CD14-positive monocyte (primary cell): ENCODE results near the gene TMEM115. TPM values are rescaled to one million over a fixed set of nuclear protein-coding genes. Genes with fewer than 3 reads are reported as not detected.
A peak's percentile ranks its signal among the peaks of the same experiment; 100 is the strongest.

Experiments used
- DNase-seq, 3 donors: peaks; one replicate each; pipeline ENCODE4 v3.0.0-alpha.2; 2011 to 2022
- H2AFZ ChIP-seq: 2 replicates; pipeline ENCODE4 v1.6.0; 2012; ENCODE audit warnings: mild to moderate bottlenecking, low read depth, low read length, inconsistent platforms; ENCODE audit not compliant: insufficient read depth, poor library complexity, severe bottlenecking
- H3K27ac ChIP-seq, 2 donors: 1 replicate in 1 of 2; 2 replicates in 1 of 2; pipeline ENCODE4 v1.5.1; 2012 to 2013; ENCODE audit warnings: low read length in 2 of 2, control low read depth in 1 of 2, inconsistent platforms in 1 of 2, low read depth in 1 of 2, mild to moderate bottlenecking in 1 of 2
- H3K27me3 ChIP-seq, 2 donors: one replicate each; pipeline versions ENCODE4 v1.6.0 to v1.6.1; 2011 to 2013; ENCODE audit warnings: low read length in 2 of 2; ENCODE audit not compliant: control insufficient read depth in 2 of 2, insufficient read depth in 2 of 2
- H3K36me3 ChIP-seq, 2 donors: replicated peaks in 1 of 2; 1 replicate in 1 of 2; 2 replicates in 1 of 2; pipeline versions ENCODE4 v1.5.1 to v1.6.1; 2012 to 2013; ENCODE audit warnings: low read length in 2 of 2, control low read depth in 1 of 2, inconsistent platforms in 1 of 2, mild to moderate bottlenecking in 1 of 2; ENCODE audit not compliant: insufficient read depth in 2 of 2, control insufficient read depth in 1 of 2
- H3K4me1 ChIP-seq, 2 donors: 1 replicate in 1 of 2; 2 replicates in 1 of 2; pipeline versions ENCODE4 v1.5.1 to v1.6.1; 2012 to 2013; ENCODE audit warnings: low read length in 2 of 2, control low read depth in 1 of 2, inconsistent platforms in 1 of 2, mild to moderate bottlenecking in 1 of 2, moderate library complexity in 1 of 2; ENCODE audit not compliant: insufficient read depth in 2 of 2, control insufficient read depth in 1 of 2
- H3K4me2 ChIP-seq: replicated peaks from 2 replicates; pipeline ENCODE3; 2012; ENCODE audit warnings: low read length, moderate library complexity, mild to moderate bottlenecking; ENCODE audit not compliant: poor library complexity, severe bottlenecking; ENCODE audit errors: extremely low read depth
- H3K4me3 ChIP-seq, 3 experiments: fragments of 200-600 bp in 1 of 3; sonication (generic) in 1 of 3; replicated peaks in 1 of 3; 1 replicate in 2 of 3; 2 replicates in 1 of 3; pipeline ENCODE4 v1.5.1; 2011 to 2013; ENCODE audit warnings: low read length in 3 of 3, mild to moderate bottlenecking in 3 of 3, control low read depth in 2 of 3, low read depth in 2 of 3, inconsistent platforms in 1 of 3, moderate library complexity in 1 of 3
- H3K79me2 ChIP-seq: 2 replicates; pipeline ENCODE4 v1.6.0; 2012; ENCODE audit warnings: mild to moderate bottlenecking, control low read depth, inconsistent platforms, low read length, moderate library complexity; ENCODE audit not compliant: insufficient read depth
- H3K9ac ChIP-seq: 2 replicates; pipeline ENCODE4 v1.6.0; 2017; ENCODE audit warnings: low read length, mild to moderate bottlenecking; ENCODE audit not compliant: insufficient read depth, poor library complexity, severe bottlenecking
- H3K9me3 ChIP-seq, 2 donors: replicated peaks in 1 of 2; 1 replicate in 1 of 2; 2 replicates in 1 of 2; pipeline versions ENCODE4 v1.5.1 to v1.6.1; 2012 to 2013; ENCODE audit warnings: low read length in 2 of 2, control low read depth in 1 of 2; ENCODE audit not compliant: control insufficient read depth in 1 of 2, insufficient read depth in 1 of 2
- H4K20me1 ChIP-seq: 2 replicates; pipeline ENCODE4 v1.6.0; 2012; ENCODE audit warnings: mild to moderate bottlenecking, low read length, control low read depth, moderate library complexity; ENCODE audit not compliant: insufficient read depth
- H3K27ac Mint-ChIP-seq, 7 donors: one replicate each; pipeline ENCODE4 v1.8.0; 2020; ENCODE audit warnings: mild to moderate bottlenecking in 7 of 7, mixed read lengths in 7 of 7, moderate library complexity in 6 of 7, inconsistent platforms in 2 of 7
- H3K27me3 Mint-ChIP-seq, 3 donors: one replicate each; pipeline ENCODE4 v1.8.0; 2021 to 2022; ENCODE audit warnings: low read depth in 3 of 3, mild to moderate bottlenecking in 3 of 3, mixed read lengths in 3 of 3, moderate library complexity in 3 of 3, inconsistent platforms in 1 of 3
- H3K36me3 Mint-ChIP-seq, 2 donors: one replicate each; pipeline ENCODE4 v1.8.0; 2020; ENCODE audit warnings: mixed read lengths in 2 of 2, inconsistent platforms in 1 of 2, mild to moderate bottlenecking in 1 of 2
- H3K4me1 Mint-ChIP-seq: one replicate; pipeline ENCODE4 v1.8.0; 2020; ENCODE audit warnings: mild to moderate bottlenecking, mixed read lengths
- H3K4me3 Mint-ChIP-seq, 2 donors: one replicate each; pipeline ENCODE4 v1.8.0; 2020; ENCODE audit warnings: mild to moderate bottlenecking in 2 of 2, mixed read lengths in 2 of 2, moderate library complexity in 1 of 2
- H3K9me3 Mint-ChIP-seq, 7 donors: one replicate each; pipeline ENCODE4 v1.8.0; 2020 to 2022; ENCODE audit warnings: mixed read lengths in 7 of 7, mild to moderate bottlenecking in 6 of 7, moderate library complexity in 6 of 7, inconsistent platforms in 2 of 7
- WGBS: methylation state at CpG from one replicate; pipeline ENCODE4 v1.1.5; 2013; ENCODE audit warnings: missing lambda C conversion rate; ENCODE audit not compliant: insufficient coverage; 5-methylcytosine and 5-hydroxymethylcytosine counted together
- intact Hi-C, 2 donors: fragments of 100-400 bp; cut with micrococcal nuclease; formaldehyde crosslinking; loops; one replicate each; pipeline versions ENCODE4 v1.15.0 to v1.15.1; 2023
- polyA plus RNA-seq, 3 donors: library from polyadenylated mRNA; depleted of rRNA in 1 of 3; unstranded in 2 of 3; stranded (reverse) in 1 of 3; fragments of 300-500 nt in 2 of 3; fragments of >200 nt in 1 of 3; fragmentation: Illumina TruSeq in 2 of 3; gene quantifications; 1 replicate in 2 of 3; 2 replicates in 1 of 3; pipeline ENCODE4 v1.2.3, GENCODE V29; 2012 to 2021
- TF ChIP-seq, protein P1 (sequence below): fragments of 200-600 bp; IDR thresholded peaks from one replicate; pipeline ENCODE4 v1.8.0; 2022; ENCODE audit warnings: antibody characterized with exemption, mild to moderate bottlenecking

The TMEM115 gene
- polyA plus RNA-seq, 3 donors, result 14.5 to 36.2 (median 32.9) TPM

DNA sequence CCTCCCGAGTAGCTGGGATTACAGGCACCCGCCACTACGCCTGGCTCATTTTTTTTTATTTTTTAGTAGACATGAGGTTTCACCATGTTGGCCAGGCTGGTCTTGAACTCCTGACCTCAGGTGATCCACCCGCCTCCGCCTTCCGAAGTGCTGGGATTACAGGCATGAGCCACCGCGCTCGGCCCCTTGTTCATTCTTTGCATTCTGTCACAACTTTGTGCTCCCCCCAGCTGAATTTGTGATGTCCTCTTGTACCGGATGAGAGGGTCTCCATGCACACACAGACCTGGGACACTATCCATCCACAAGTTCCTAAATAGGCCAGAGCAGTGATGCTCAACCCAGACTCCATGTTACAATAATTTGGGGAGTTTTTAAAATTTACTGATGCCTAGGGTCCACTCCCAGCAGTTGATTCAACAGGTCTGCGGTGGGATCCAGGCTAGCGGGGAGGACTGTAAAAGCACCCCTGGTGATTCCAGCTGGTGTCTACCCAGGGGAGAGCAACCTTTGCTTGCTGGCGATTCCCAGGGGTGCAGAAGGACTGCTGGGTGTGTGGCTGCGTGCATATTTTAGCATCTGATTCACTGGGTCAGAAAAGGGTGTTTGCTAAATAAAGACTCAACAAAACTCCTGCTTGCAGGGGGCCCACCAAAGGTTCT is 19.7 kb downstream of the TMEM115 start:
- Histone ChIP-seq H3K9me3 (no peaks in the 10 kb centered on the region), H3K4me3 (peak overlapping the region; percentile 50 to 94 (median 83)), H4K20me1 (peaks cover 26% of the 10 kb centered on the region), H2AFZ (peak overlapping the region; percentile 77), H3K36me3 (peaks cover 9 to 17% of the 10 kb centered on the region in 2 donors), H3K27ac (peak overlapping the region; percentile 91 to 98), H3K4me2 (peak overlapping the region; percentile 95), H3K79me2 (peaks cover 75% of the 10 kb centered on the region), H3K4me1 (peaks cover 59 to 84% of the 10 kb centered on the region in 2 donors), H3K9ac (peak overlapping the region; percentile 94), H3K27me3 (no peaks in the 10 kb centered on the region)
- TF ChIP-seq, protein P1, sequence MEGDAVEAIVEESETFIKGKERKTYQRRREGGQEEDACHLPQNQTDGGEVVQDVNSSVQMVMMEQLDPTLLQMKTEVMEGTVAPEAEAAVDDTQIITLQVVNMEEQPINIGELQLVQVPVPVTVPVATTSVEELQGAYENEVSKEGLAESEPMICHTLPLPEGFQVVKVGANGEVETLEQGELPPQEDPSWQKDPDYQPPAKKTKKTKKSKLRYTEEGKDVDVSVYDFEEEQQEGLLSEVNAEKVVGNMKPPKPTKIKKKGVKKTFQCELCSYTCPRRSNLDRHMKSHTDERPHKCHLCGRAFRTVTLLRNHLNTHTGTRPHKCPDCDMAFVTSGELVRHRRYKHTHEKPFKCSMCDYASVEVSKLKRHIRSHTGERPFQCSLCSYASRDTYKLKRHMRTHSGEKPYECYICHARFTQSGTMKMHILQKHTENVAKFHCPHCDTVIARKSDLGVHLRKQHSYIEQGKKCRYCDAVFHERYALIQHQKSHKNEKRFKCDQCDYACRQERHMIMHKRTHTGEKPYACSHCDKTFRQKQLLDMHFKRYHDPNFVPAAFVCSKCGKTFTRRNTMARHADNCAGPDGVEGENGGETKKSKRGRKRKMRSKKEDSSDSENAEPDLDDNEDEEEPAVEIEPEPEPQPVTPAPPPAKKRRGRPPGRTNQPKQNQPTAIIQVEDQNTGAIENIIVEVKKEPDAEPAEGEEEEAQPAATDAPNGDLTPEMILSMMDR, result no peak
- 33% methylated on average over 9 of the region's 14 CpGs for WGBS
- no peak for DNase-seq
- peak overlapping the region; percentile 79 to 96 for H3K4me3 Mint-ChIP-seq
- H3K27me3 Mint-ChIP-seq, result no peaks in the 10 kb centered on the region
- H3K4me1 Mint-ChIP-seq, result peaks cover 66% of the 10 kb centered on the region
- peak overlapping the region; percentile 92 to 99 (median 96) for H3K27ac Mint-ChIP-seq
- peaks cover 15 to 26% of the 10 kb centered on the region in 2 donors for H3K36me3 Mint-ChIP-seq
- no peaks in the 10 kb centered on the region for H3K9me3 Mint-ChIP-seq
- intact Hi-C loops, result loop anchor here (5.0 kb wide), 1 partner anchor 42 kb away; the partner anchor contains the start of genes HYAL3 (in 2 of the 2) and NAA80 (in 2 of the 2)

DNA sequence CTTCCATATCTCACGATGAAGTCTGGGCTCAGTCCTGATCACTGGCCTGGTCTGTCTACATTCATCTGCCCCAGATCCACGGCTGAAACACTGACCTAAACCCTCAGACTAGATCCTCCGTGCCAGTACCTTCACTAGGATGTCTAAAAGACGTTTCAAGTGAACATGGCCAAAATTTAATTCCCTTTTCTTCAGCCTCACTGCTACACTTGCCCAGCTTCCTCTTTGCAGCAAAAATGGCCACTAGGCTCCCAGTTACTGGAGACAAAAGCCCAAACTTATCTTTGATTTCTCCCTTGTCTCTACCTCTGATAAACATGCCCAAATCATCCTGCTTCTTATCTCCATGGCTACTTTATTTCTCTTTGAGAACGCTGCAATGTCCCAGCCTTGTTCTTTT is 20.4 kb downstream of the TMEM115 start:
- Mint-ChIP-seq H3K27me3 (no peaks in the 10 kb centered on the region), H3K36me3 (peaks cover 17 to 31% of the 10 kb centered on the region in 2 donors), H3K4me1 (peaks cover 70% of the 10 kb centered on the region), H3K4me3 (peak overlapping the region; percentile 79 to 96), H3K27ac (peak overlapping the region; percentile 92 to 99 (median 96)), H3K9me3 (no peaks in the 10 kb centered on the region)
- Histone ChIP-seq H4K20me1 (peaks cover 33% of the 10 kb centered on the region), H3K4me3 (peak overlapping the region; percentile 50 to 94 (median 83)), H3K4me2 (peak overlapping the region; percentile 95), H3K9me3 (no peaks in the 10 kb centered on the region), H3K9ac (peak overlapping the region; percentile 94), H3K36me3 (peaks cover 15 to 23% of the 10 kb centered on the region in 2 donors), H3K79me2 (peaks cover 82% of the 10 kb centered on the region), H3K27me3 (no peaks in the 10 kb centered on the region), H3K27ac (peak overlapping the region; percentile 91 to 98), H2AFZ (peak overlapping the region; percentile 75), H3K4me1 (peaks cover 66 to 88% of the 10 kb centered on the region in 2 donors)
- WGBS, result 0% methylated on average over 5 of the region's 5 CpGs
- peak; percentile 46 to 66 (median 58) for DNase-seq
- intact Hi-C loops, result loop anchor here (5.0 kb wide), 1 partner anchor 42 kb away; the partner anchor contains the start of genes HYAL3 (in 2 of the 2) and NAA80 (in 2 of the 2)
- TF ChIP-seq, protein P1, result no peak
